Left colon (tissue), 2 donors: ENCODE data around the gene FOCAD. TPM values are rescaled to one million over a fixed set of nuclear protein-coding genes. Genes with fewer than 3 reads are reported as not detected.
"Not testable (repeated sequence)": the region's sequence is repeated elsewhere in the genome, so short reads cannot be mapped to it uniquely, and the experiment has no call there.

Experiments
- ATAC-seq: fragments of 200-7000 bp; cut with Tn5 transposase; one replicate; pipeline ENCODE4 v1.9.1; 2020; ENCODE audit warnings: mild to moderate bottlenecking, moderate library complexity
- DNase-seq, 2 donors: peaks; one replicate each; pipeline ENCODE4 v3.0.0-alpha.2; 2020
- intact Hi-C, 2 donors: fragments of 100-400 bp; cut with DNase I in 1 of 2; cut with micrococcal nuclease in 1 of 2; formaldehyde crosslinking; loops; one replicate each; pipeline versions ENCODE4 v1.11.2 to v1.14.0; 2022; cut with DNase I, micrococcal nuclease
- total RNA-seq, 2 donors: library from RNA; stranded (reverse); fragmentation: NEBNext Ultra II Directional; extraction: Animal tissue kit (Norgen Biotek cat#: 25700); gene quantifications; one replicate each; pipeline ENCODE4 v1.2.1, GENCODE V29; 2021
- donor health status: DM: no; HTN: no; CAD: no.
- donor health status: DM: yes; HTN: yes; CAD: no.

FOCAD gene
- total RNA-seq, 2 donors from 2014 or later: 21.5 to 29.2 TPM

DNA sequence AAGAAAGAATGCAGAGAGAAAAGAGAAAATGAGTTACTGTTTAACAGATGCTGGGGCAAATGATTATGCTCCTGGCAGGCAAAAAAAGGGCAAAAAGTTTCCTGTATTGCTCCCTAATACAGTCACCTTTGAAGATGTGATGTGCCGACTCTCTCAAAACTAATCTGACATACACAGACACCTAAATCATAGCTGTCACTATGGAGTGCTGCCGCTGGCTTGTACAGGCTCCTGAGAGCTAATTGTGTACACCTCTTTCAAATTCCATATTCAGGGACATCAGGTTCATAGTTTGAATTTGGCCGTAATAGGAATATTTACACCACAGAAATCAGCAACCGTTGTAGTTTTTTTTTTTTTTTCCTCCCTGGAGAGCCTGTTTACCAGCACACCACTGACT, 12.4 kb upstream of the FOCAD start:
- no peak for ATAC-seq
- intact Hi-C loops: no loop called here
- DNase-seq: no peak

DNA sequence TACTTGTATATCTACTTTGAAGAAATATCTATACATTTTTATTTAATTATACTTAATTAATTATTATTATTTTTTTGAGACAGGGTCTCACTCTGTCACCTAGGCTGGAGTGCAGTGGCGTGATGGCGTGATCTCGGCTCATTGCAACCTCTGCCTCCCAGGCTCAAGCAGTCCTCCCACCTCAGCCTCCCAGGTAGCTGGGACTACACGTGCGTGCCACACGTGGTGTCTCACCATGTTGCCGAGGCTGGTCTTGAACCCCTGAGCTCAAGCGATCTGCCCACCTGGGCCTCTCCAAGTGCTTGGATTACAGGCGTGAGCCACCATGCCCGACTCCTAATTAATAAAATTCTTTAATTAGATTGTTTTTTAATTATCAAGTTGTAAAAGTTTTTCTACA, 10.5 kb upstream of the FOCAD start:
- DNase-seq, intact Hi-C loops, ATAC-seq: not testable (repeated sequence)

- intact Hi-C loops: loop anchor here in 1 of 2 donors (10.0 kb wide), 1 partner anchor 327 kb away; no protein-coding TSS in a partner anchor
- no peak for ATAC-seq
- no peak for DNase-seq
Observed at GRCh38 chr9:20681467-20681866, 2.6 kb upstream of the FOCAD start.

DNA sequence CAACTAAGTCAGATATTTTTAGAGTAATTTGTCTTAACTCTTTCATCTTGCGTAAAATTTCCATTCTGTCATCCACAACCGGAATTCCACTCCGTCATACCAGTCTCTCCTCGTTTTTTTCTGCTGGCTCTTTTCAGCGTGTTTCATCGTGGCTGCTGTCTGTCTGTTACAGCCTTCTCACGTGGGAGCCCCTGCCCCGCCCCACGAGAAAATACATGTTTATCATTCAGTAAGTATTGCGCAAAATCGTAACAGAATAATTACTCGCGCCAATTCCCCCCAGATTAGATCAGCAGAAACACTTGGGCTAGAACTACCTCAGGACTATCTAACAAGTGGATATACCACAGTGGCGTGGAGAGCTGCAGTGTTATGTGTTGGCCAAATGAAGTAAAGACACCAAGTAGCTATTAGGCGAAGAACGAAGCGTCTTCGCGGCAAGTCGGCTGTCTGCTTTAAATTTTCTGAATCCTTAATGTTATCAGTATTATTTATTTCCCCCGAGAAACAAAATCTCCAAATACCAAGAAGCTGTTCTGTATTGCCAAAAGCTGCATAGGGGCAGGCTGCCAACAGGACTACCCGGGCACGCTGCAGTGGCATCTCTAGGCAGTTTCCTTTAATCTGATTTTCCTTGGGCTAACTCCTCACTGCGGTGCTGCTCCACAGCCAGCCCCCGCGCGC, 566 bp upstream of the FOCAD start:
- intact Hi-C loops: loop anchor here in 1 of 2 donors (10.0 kb wide), 1 partner anchor 329 kb away; no protein-coding TSS in a partner anchor
- ATAC-seq (peak; percentile 14), DNase-seq (peak; percentile 46 to 60)

- ATAC-seq (peak; percentile 45), DNase-seq (no peak)
- intact Hi-C loops: loop anchor here in 1 of 2 donors (10.0 kb wide), 1 partner anchor 330 kb away; no protein-coding TSS in a partner anchor
Observed at GRCh38 chr9:20684875-20685696, 1.0 kb downstream of the FOCAD start.

DNA sequence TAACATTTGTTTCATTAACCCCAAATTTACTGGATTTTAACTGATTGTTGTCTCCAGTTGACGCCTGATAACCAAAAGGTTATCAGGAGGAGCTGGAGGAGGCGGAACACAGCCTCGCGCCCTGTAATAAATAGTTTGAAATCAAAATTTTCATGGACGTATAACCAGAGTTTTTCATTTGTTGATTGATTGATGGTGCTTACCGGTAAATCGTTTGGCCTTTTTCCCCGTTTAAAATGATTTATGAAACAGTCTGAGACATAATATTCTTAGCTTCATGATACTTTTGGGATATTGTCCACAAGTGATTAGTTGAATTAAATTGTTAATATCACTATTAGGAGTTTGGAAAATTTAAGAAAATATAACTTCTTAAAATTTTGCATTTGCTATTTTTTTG, 1.7 kb downstream of the FOCAD start:
- no peak for DNase-seq
- ATAC-seq: no peak
- intact Hi-C loops: loop anchor here in 1 of 2 donors (10.0 kb wide), 1 partner anchor 331 kb away; no protein-coding TSS in a partner anchor

- intact Hi-C loops: loop anchor here in 1 of 2 donors (10.0 kb wide), 1 partner anchor 335 kb away; no protein-coding TSS in a partner anchor
- DNase-seq (no peak), ATAC-seq (no peak)
Observed at GRCh38 chr9:20689833-20690232, 5.8 kb downstream of the FOCAD start.

DNA sequence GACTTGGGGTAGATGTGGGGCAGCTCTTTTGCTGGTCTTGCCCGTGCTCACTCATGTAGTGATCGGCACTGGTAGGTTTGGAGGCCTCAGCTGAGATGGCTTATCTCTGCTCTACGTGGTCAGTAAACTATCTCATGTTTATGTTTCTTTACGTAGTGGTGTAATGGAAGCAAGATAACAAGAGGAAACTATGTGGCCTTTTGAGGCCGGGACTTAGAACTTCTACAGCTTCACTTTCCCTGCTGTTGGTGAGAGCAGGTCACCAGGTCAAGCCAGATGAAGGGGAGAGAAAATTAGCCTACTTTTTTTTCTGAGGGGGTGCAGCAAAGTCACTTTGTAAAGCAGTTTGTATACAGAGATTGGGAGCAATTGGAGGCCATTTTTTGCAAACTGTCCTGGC, 8.5 kb downstream of the FOCAD start:
- no peak for ATAC-seq
- DNase-seq: no peak
- intact Hi-C loops: no loop called here

DNA sequence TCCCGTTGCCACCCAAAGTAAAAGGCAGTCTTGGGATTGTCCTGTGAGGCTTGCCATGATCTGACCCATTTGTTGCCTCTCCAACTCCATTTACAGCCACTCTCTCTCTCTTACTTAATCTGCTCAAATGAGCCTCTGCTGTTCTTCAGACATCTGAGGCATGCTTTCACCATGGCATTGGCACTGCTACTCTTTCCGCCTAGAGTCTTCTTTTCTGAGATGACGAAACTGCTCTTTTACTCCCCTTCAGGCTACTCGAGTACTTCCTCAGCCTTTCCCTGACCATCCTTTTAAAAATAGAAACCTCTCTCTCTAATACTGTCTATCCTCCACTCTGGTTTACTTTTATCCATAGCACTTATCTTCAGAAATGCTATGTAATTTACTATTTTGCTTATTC, 9.0 kb downstream of the FOCAD start:
- intact Hi-C loops: no loop called here
- DNase-seq: no peak
- ATAC-seq: no peak

GRCh38 chr9:20694248-20694647, 10.2 kb downstream of the FOCAD start:
- no peak for ATAC-seq

GRCh38 chr9:20697021-20697719, 13.1 kb downstream of the FOCAD start:
- no peak for DNase-seq
- ATAC-seq: peak; percentile 29
- intact Hi-C loops: no loop called here

More at GRCh38 chr9:20694248-20694647, 10.2 kb downstream of the FOCAD start:
- DNase-seq: no peak
- intact Hi-C loops: no loop called here

DNA sequence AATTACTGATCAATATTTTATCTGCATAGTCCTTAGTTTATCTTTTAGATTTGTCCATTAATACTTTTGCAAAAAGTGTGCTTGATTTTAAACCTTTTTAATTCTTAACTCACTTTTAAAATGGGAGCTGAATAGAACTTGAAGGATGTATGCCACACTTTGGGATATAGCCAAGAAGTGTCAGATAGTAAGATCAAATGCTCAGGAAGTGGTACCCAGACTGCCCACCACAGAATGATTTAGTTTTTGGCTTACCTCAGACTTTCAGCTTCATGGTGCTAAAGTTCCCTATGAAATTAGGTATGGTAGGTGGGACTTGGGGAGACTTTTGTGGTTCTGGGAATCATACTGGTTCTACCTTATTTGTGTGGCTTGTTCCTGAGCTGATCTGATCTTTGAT, 14.7 kb downstream of the FOCAD start:
- ATAC-seq (no peak), DNase-seq (no peak)
- intact Hi-C loops: no loop called here

DNA sequence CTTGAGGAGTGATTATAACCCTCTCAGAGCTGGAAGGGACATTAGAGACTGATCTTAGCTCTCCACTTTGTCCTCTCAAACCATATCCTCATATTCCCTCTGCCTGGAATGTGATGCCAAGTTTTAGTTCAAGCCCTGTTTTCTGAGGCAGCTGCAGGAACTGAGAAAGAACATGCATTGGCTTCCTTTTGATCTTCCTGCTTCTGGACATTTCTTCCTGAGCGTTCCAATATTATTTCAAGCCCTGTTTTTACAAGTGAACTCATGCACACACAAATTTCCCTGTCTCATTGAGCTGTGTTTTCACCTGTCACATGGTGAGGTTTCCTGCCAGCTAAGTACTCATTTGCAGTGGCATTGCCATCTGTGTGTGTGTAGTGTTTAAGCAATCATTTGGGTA, 17.0 kb downstream of the FOCAD start:
- ATAC-seq (peak; percentile 45), DNase-seq (no peak)
- intact Hi-C loops: no loop called here

DNA sequence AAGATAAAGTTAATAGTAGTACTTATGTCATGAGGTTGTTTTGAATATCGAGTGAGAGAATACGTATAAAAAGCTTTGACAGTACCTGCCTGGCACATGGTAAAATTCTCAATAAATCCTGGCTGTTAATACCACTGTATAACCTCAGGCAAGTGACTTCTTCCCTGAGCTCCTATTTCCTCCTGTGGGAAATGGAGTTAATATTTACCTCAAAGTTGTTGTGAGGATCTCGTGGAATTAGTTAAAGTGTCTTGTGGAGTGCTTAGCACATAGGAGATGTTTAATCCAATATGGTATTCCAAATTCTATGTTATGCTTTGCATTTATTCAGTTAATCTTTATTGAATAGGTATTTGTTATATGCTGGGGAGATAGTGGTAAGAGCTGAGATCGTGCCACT, 18.5 kb downstream of the FOCAD start:
- no peak for DNase-seq
- peak; percentile 50 for ATAC-seq
- intact Hi-C loops: no loop called here

GRCh38 chr9:20703146-20703545, 19.1 kb downstream of the FOCAD start:
- ATAC-seq (no peak), DNase-seq (no peak)
- intact Hi-C loops: no loop called here

DNA sequence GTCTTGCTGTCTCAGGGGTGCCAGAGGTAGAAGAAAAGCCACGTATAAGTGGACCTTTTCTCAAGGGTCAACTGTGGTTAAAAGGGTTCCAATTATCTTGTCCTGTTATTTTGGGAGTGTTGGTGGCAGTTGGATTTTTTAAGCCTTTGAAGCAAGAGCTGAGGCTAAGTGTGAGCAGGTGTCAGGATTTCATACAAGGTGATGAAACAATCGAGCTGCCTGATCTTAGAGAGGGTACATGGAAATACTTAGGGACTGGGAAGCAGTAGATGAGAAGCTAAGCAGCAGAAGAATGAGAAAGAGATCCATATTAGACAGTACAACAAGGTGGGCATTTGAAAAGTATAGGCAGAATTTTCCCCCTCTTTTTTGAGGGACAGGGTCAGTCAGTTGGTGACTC, 23.6 kb downstream of the FOCAD start:
- intact Hi-C loops: no loop called here
- DNase-seq: no peak

GRCh38 chr9:20713172-20713571, 29.1 kb downstream of the FOCAD start:
- DNase-seq: no peak
- no peak for ATAC-seq
- intact Hi-C loops: no loop called here

More for the DNA sequence above, 23.6 kb downstream of the FOCAD start:
- ATAC-seq: no peak

DNA sequence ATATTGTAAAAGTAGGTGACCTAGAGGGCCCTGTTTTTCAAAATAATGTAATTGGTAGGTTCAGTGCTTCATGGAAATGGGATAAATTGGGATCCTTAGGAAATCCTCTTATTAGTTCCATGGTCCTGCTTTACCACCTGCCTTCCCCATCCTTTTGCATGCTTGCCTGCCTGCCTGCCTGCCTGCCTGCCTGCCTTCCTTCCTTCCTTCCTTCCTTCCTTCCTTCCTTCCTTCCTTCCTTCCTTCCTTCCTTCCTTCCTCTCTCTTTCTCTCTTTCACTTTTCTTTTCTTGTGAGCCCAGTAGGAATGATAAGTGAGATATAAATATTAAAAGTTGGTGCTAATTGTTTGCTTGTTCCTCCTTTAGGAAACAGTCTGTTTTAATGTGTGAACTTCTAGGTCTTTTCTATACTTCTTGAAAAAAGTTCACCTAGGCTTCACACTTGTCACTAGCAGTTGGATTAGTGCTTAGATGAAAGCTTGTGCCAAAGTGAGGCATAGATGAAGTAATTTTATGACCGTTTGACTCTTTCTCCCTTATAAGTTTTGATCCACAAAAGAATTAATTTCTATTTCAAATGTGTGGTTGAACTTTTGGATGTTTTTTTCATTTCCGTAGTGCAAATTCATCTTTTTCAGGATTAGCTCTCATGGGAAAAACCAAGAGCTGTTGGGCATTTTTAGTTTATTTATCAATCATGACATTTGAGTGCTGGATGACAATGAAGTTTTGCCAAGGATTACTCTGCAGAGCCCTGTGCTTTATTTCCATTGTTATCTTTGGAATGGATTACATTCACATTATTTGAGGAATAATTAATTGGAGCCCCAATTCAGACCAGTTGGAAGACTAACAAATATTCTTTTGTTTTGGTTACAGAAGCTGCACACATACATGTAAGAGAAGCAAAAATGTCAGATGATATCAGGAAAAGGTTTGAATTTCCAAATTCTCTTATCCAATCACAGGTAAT, 30.7 kb downstream of the FOCAD start:
- DNase-seq (no peak), ATAC-seq (no peak)
- intact Hi-C loops: no loop called here
